GM12873 (cell line): Measurements from ENCODE around the gene RNPEPL1.

ENCODE experiments used
- TF ChIP-seq, protein P1 (sequence below): IDR thresholded peaks from 2 replicates; pipeline ENCODE4 v1.5.1; 2012; ENCODE audit warnings: low read depth, mild to moderate bottlenecking, moderate library complexity, low read length, control low read depth; ENCODE audit not compliant: insufficient read depth; ENCODE audit errors: missing control alignments

The RNPEPL1 gene

GRCh38 chr2:240600451-240600961 lies 32.2 kb downstream of the RNPEPL1 start:
- TF ChIP-seq, protein P1, sequence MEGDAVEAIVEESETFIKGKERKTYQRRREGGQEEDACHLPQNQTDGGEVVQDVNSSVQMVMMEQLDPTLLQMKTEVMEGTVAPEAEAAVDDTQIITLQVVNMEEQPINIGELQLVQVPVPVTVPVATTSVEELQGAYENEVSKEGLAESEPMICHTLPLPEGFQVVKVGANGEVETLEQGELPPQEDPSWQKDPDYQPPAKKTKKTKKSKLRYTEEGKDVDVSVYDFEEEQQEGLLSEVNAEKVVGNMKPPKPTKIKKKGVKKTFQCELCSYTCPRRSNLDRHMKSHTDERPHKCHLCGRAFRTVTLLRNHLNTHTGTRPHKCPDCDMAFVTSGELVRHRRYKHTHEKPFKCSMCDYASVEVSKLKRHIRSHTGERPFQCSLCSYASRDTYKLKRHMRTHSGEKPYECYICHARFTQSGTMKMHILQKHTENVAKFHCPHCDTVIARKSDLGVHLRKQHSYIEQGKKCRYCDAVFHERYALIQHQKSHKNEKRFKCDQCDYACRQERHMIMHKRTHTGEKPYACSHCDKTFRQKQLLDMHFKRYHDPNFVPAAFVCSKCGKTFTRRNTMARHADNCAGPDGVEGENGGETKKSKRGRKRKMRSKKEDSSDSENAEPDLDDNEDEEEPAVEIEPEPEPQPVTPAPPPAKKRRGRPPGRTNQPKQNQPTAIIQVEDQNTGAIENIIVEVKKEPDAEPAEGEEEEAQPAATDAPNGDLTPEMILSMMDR: no peak

DNA sequence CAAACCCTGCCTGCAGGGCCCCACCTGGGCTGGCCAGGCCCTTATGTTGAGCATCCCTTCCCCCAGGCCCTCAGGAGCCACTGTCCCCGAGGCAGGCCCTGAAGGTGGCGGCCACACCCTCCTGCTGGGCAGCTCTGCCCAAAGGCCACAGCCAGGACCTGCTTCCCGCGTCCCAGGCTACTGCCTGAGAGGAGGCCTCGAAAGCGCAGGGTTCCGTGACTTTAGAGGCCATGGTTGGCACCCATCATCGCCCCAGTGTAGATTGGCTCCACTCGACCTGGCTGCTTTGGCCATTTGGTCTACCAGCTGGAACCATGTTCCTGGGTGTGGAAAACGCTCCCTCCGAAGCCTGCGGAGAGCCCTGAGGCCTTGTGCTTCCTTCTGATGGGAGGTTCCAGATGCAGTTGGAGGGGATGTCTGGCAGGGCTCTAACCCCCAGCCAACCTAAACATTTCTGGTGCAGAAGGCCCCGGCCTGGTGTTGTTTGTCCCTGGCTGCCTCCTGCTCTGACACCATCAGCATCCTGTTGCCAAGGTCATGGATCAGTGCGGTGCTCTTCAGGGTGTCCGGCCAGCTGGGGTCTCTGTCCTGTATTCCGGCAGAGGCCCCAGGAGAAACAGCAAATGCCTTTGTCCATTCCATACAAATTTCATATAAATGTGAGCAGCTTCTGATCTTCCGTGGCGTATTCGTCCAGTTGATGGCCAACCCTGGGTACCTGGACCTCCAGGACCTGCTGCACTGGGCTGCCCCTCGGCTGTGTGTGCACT lies 33.0 kb downstream of the RNPEPL1 start:
- TF ChIP-seq, protein P1: no peak

DNA sequence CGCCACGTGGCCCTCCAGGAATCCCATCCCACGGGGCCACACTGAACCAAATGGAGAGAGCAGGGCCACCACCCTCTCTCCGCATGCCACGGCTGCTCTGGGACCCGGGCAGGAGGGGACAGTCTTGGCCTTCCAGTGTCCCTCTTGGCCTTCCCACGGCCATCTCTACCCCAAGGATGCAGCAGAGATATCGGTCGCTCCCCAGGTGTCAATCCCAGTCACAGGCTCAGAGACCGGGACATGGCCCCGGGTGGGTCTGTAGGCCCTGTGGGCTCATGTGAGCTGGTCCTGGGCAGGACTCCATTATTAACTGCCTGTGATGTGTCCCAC lies 33.5 kb downstream of the RNPEPL1 start:
- TF ChIP-seq, protein P1: no peak

DNA sequence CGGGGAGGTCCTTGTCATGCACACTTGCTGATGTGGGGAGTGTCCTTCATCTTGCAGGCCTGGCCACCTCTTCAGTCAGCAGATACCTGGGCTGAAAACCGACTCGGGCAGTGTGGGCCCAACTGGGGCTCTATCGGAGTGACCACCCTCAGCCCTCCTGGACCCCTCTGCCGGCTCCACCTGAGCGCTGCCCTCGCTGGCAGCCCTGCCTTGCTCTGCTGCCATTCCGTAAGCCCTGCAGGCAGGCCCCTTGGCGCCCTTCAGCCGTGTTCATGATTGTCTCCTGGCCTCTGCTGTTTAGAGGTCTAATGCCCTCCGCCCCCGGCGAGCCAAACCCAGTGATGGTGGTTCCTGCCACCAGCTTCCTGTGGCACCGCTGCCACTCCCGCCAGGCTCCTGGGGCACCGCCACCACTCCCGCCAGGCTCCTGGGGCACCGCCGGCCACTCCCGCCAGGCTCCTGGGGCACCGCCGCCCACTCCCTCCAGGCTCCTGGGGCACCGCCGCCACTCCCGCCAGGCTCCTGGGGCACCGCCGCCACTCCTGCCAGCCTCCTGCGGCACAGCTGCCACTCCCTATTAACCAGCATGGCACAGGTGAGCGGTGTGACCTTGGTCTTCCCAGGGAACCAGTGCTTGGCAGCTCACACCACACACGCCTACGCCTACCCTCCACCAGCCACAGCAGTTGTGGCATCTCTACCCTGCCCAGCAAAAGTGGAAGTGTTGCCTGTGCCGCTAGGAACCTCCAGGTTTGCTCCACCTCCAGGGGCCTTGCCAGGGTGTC lies 34.2 kb downstream of the RNPEPL1 start:
- TF ChIP-seq, protein P1: no peak

GRCh38 chr2:240603081-240603835 lies 35.0 kb downstream of the RNPEPL1 start:
- TF ChIP-seq, protein P1: no peak

- TF ChIP-seq, protein P1: no peak
These were observed 35.6 kb downstream of the RNPEPL1 start for GRCh38 chr2:240603846-240604245.
